ENCODE measurements around the gene ZNF398. TPM values are rescaled to one million over a fixed set of nuclear protein-coding genes. Genes with fewer than 3 reads are reported as not detected.

The ZNF398 gene
- total and polyA plus RNA-seq, 9 of the 15 experiments (the other 6 are each of a cell fraction or from before 2014, with no cell fraction given) = 4.0 to 18.6 (median 10.4) TPM

- TF ChIP-seq GMEB1 (CRISPR knock-in tag; IDR thresholded peaks at IDR 0.05) = no peak
- no peak for TF ChIP-seq DLX4 (CRISPR knock-in tag; IDR thresholded peaks at IDR 0.05)
- no peak for TF ChIP-seq RBM39 (optimal IDR thresholded peaks at IDR 0.05; ENCODE audit: low read depth, low read length)
These were observed 6.8 kb downstream of the ZNF398 start (continued) for GRCh38 chr7:149154056-149154455.

GRCh38 chr7:149156898-149157297, 9.6 kb downstream of the ZNF398 start:
- DNase-seq (ENCODE audit: extremely low read depth in 1 of 4, low spot score in 3 of 4) = no peak
- in situ Hi-C loops (cut with MboI) (no loop called here), intact Hi-C loops (cut with micrococcal nuclease) (no loop called here)
- FAIRE-seq = no peak
- Histone ChIP-seq H3K4me2 (ENCODE audit: insufficient read depth, low read length) (no peak overlapping the region), H3K4me3 (no peak overlapping the region), H3K27ac (ENCODE audit: extremely low read depth, low read depth, low read length) (no peak overlapping the region), H3K9me1 (ENCODE audit: control insufficient read depth, insufficient read depth, low read length) (no peaks in the 10 kb centered on the region), H3K9ac (ENCODE audit: insufficient read depth in 1 of 2, low read depth in 2 of 2, low read length in 2 of 2) (no peak overlapping the region), H3K4me1 (replicated peaks in 1 of 2; ENCODE audit: control insufficient read depth in 2 of 2, insufficient read depth in 2 of 2, low read length in 2 of 2) (no peaks in the 10 kb centered on the region), H4K20me1 (replicated peaks; ENCODE audit: control insufficient read depth, insufficient read depth, low read length) (no peaks in the 10 kb centered on the region; the same call in 1 of the 2 replicates), H2AFZ (ENCODE audit: low read depth, low read length) (no peak overlapping the region), H3K36me3 (ENCODE audit: control insufficient read depth, insufficient read depth, low read length) (peaks cover 71% of the 10 kb centered on the region), H3K27me3 (ENCODE audit: control insufficient read depth in 2 of 2, insufficient read depth in 2 of 2, low read length in 2 of 2) (no peaks in the 10 kb centered on the region), H3K79me2 (ENCODE audit: control insufficient read depth, insufficient read depth, low read length) (peaks cover 21% of the 10 kb centered on the region), H3K9me3 (replicated peaks; ENCODE audit: control insufficient read depth, insufficient read depth, low read depth, low read length) (no peaks in the 10 kb centered on the region)
- no TSS peak for BruUV-seq (replicated peaks)
- ChIA-PET CTCF (ENCODE audit: low intra/inter-chr PET ratio) (no interaction called here), POLR2A (interaction anchor here (0.6 kb wide), 2 partner anchors 91 to 557 kb away, joined by 3 read pairs; no protein-coding TSS in a partner anchor)
- ATAC-seq = no peak
- WGBS (ENCODE audit: insufficient coverage, low coverage, missing lambda C conversion rate) = 96% methylated on average over 4 of the region's 6 CpGs
- TF ChIP-seq PBX2 (CRISPR knock-in tag; IDR thresholded peaks at IDR 0.05; ENCODE audit: low read depth) (no peak), PBX2 (tag; conservative IDR thresholded peaks at IDR 0.05; ENCODE audit: low read depth) (no peak), PHTF2 (CRISPR knock-in tag; IDR thresholded peaks at IDR 0.05) (no peak), POLR2H (tag; IDR thresholded peaks at IDR 0.05; ENCODE audit: low read depth) (no peak), SUPT5H (IDR thresholded peaks at IDR 0.05) (no peak), CXXC5 (CRISPR knock-in tag; IDR thresholded peaks at IDR 0.05) (no peak)

Measured in K562 (cell line).